CD8-positive, alpha-beta memory T cell (primary cell): ENCODE measurements around the gene PRR23A. TPM values are rescaled to one million over a fixed set of nuclear protein-coding genes. Genes with fewer than 3 reads are reported as not detected.

Experiments
- CTCF ChIA-PET: fragments of 350-600 bp; sonication (Branson Sonifier 250); formaldehyde crosslinking; loops from one replicate; lab custom pipeline; 2021; ENCODE audit warnings: antibody characterized with exemption; lab: Charles Lee
- POLR2A ChIA-PET: fragments of 350-600 bp; sonication (Branson Sonifier 250); formaldehyde crosslinking; loops from one replicate; lab custom pipeline; 2021; ENCODE audit warnings: antibody characterized with exemption; lab: Charles Lee
- DNase-seq, 5 donors: peaks; one replicate each; pipeline versions ENCODE4 v3.0.0 to v3.0.0-alpha.2; 2020 to 2022; ENCODE audit warnings: mixed read lengths in 1 of 5
- H3K27ac ChIP-seq: one replicate; pipeline ENCODE4 v1.7.0; 2013; ENCODE audit warnings: low read depth, mild to moderate bottlenecking, low read length, moderate library complexity
- H3K27me3 ChIP-seq: 2 replicates; pipeline ENCODE4 v1.7.0; 2013; ENCODE audit warnings: low read length, mild to moderate bottlenecking; ENCODE audit not compliant: insufficient read depth, poor library complexity, severe bottlenecking
- H3K36me3 ChIP-seq: 2 replicates; pipeline ENCODE4 v1.7.0; 2013; ENCODE audit warnings: mild to moderate bottlenecking, low read length, moderate library complexity; ENCODE audit not compliant: insufficient read depth
- H3K4me1 ChIP-seq: 2 replicates; pipeline ENCODE4 v1.7.0; 2013; ENCODE audit warnings: mild to moderate bottlenecking, low read length, moderate library complexity; ENCODE audit not compliant: insufficient read depth
- H3K4me3 ChIP-seq: 2 replicates; pipeline ENCODE4 v1.7.0; 2013; ENCODE audit warnings: mild to moderate bottlenecking, low read length
- H3K9me3 ChIP-seq: 2 replicates; pipeline ENCODE4 v1.7.0; 2013; ENCODE audit warnings: mild to moderate bottlenecking, low read length
- H3K27ac Mint-ChIP-seq, 8 donors: one replicate each; pipeline ENCODE4 v1.8.0; 2020 to 2021; ENCODE audit warnings: mixed read lengths in 8 of 8, mild to moderate bottlenecking in 6 of 8, inconsistent platforms in 3 of 8, moderate library complexity in 3 of 8
- H3K27me3 Mint-ChIP-seq, 2 donors: one replicate each; pipeline ENCODE4 v1.8.0; 2020 to 2021; ENCODE audit warnings: mixed read lengths in 2 of 2, mild to moderate bottlenecking in 1 of 2, moderate library complexity in 1 of 2
- H3K36me3 Mint-ChIP-seq, 3 donors: one replicate each; pipeline ENCODE4 v1.8.0; 2020 to 2021; ENCODE audit warnings: mixed read lengths in 3 of 3, inconsistent platforms in 1 of 3, mild to moderate bottlenecking in 1 of 3
- H3K4me1 Mint-ChIP-seq, 3 donors: one replicate each; pipeline ENCODE4 v1.8.0; 2020 to 2021; ENCODE audit warnings: mixed read lengths in 3 of 3, inconsistent platforms in 1 of 3, mild to moderate bottlenecking in 1 of 3
- H3K4me3 Mint-ChIP-seq, 7 donors: one replicate each; pipeline ENCODE4 v1.8.0; 2020 to 2021; ENCODE audit warnings: mixed read lengths in 7 of 7, mild to moderate bottlenecking in 6 of 7, moderate library complexity in 4 of 7, inconsistent platforms in 2 of 7
- H3K9me3 Mint-ChIP-seq, 5 donors: one replicate each; pipeline ENCODE4 v1.8.0; 2020 to 2022; ENCODE audit warnings: mixed read lengths in 5 of 5, mild to moderate bottlenecking in 3 of 5, moderate library complexity in 2 of 5, inconsistent platforms in 1 of 5
- polyA plus RNA-seq: library from polyadenylated mRNA; unstranded; fragments of 300-500 nt; fragmentation: Illumina TruSeq; gene quantifications from one replicate; pipeline ENCODE4 v1.2.3, GENCODE V29; 2021
- total RNA-seq, 2 experiments: library from RNA; stranded (reverse); gene quantifications; one replicate each; pipeline ENCODE4 v1.2.3, GENCODE V29; 2021

The PRR23A gene
- total and polyA plus RNA-seq, 3 experiments from 2014 or later, result not detected

DNA sequence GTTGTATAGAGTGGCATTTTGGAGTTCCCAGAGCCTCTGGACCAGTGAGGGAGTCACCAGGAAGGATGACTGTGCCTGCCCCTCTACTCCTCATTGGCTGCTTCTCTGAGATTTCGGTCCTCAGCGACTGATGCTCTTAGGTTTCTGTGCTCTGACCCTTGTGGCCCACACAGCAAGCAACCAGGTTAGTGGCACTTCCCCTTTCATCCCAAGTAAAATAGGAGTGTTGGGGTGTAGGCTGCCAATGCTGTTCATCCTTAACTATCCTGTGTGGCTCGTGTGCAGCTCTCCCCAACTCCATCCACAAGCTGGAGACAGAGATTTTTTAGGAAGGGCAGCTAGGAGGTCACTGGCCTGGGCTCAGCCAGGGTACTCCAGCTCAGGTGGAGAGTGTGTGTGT is 21.3 kb downstream of the PRR23A start:
- Histone ChIP-seq H3K27me3 (no peaks in the 10 kb centered on the region), H3K27ac (no peak overlapping the region), H3K36me3 (no peaks in the 10 kb centered on the region), H3K9me3 (no peaks in the 10 kb centered on the region), H3K4me3 (no peak overlapping the region), H3K4me1 (no peaks in the 10 kb centered on the region)
- Mint-ChIP-seq H3K36me3 (no peaks in the 10 kb centered on the region), H3K9me3 (no peaks in the 10 kb centered on the region), H3K27ac (no peak overlapping the region), H3K4me1 (no peaks in the 10 kb centered on the region), H3K27me3 (peaks cover 7 to 17% of the 10 kb centered on the region in 2 donors), H3K4me3 (no peak overlapping the region)
- POLR2A ChIA-PET, result no interaction called here
- DNase-seq, result no peak
- CTCF ChIA-PET, result no interaction called here

GRCh38 chr3:138976047-138976446 is 30.0 kb downstream of the PRR23A start:
- Mint-ChIP-seq H3K36me3 (no peaks in the 10 kb centered on the region), H3K27ac (no peak overlapping the region), H3K9me3 (no peaks in the 10 kb centered on the region), H3K27me3 (peaks cover 13 to 38% of the 10 kb centered on the region in 2 donors), H3K4me1 (no peaks in the 10 kb centered on the region), H3K4me3 (no peak overlapping the region)
- no peaks in the 10 kb centered on the region for H3K36me3 ChIP-seq
- no peaks in the 10 kb centered on the region for H3K27me3 ChIP-seq
- ChIA-PET CTCF (no interaction called here), POLR2A (no interaction called here)
- DNase-seq, result no peak
- H3K4me1 ChIP-seq, result no peaks in the 10 kb centered on the region
- H3K9me3 ChIP-seq, result no peaks in the 10 kb centered on the region
- H3K27ac ChIP-seq, result no peak overlapping the region
- no peak overlapping the region for H3K4me3 ChIP-seq

DNA sequence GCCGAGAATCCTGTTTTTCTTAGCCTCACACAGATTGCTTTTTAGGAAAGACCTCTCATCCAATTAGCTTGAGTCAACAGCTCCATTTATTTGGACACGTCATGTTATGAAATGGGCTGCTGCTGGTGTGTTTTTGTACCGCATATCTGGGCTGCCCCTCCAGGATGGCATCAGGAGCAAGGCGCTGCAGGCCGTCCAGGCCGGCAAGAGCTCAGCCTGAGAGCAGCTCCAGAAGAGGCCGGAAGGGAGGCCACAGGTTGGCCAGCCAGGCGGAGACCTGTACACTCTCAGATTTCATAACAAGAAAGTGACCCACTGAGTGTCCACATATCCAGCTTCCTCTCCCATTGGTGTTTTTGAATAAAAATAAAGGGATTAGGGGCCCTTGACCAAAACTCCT is 30.7 kb downstream of the PRR23A start:
- no peaks in the 10 kb centered on the region for H3K9me3 ChIP-seq
- H3K36me3 ChIP-seq, result no peaks in the 10 kb centered on the region
- CTCF ChIA-PET, result interaction anchor here (1.0 to 1.3 kb wide), 2 partner anchors 15 to 39 kb away, joined by 3 to 4 read pairs; no protein-coding TSS in a partner anchor

DNA sequence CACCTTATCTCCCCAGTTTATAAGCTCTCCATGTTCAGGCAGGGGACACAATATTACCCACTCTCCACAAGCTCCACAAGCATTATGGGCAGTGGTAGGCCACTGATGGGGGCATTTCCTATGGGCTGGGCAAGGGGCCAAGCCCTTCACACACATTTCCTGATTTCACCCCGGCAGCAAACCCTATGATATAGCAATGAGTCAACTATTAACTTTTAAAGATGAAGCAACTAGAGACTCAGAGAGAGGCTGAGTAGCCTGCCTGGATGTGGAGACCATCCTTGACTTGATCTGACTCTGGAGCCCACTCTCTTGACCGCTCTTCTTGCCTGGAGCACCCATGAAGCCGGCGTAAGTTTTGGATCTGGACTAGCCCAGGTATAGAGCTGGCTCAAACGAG is 31.6 kb downstream of the PRR23A start:
- Histone ChIP-seq H3K4me3 (no peak overlapping the region), H3K9me3 (no peaks in the 10 kb centered on the region), H3K4me1 (no peaks in the 10 kb centered on the region), H3K36me3 (no peaks in the 10 kb centered on the region), H3K27me3 (no peaks in the 10 kb centered on the region), H3K27ac (no peak overlapping the region)
- Mint-ChIP-seq H3K27ac (no peak overlapping the region), H3K36me3 (no peaks in the 10 kb centered on the region), H3K4me1 (no peaks in the 10 kb centered on the region), H3K9me3 (no peaks in the 10 kb centered on the region), H3K4me3 (no peak overlapping the region), H3K27me3 (peaks cover 12 to 44% of the 10 kb centered on the region in 2 donors)
- ChIA-PET CTCF (interaction anchor here (1.0 to 1.3 kb wide), 2 partner anchors 16 to 38 kb away, joined by 3 to 4 read pairs; no protein-coding TSS in a partner anchor), POLR2A (no interaction called here)
- DNase-seq, result no peak

More for the DNA sequence above, 30.7 kb downstream of the PRR23A start:
- POLR2A ChIA-PET, result no interaction called here
- H3K4me3 Mint-ChIP-seq, result no peak overlapping the region
- H3K9me3 Mint-ChIP-seq, result no peaks in the 10 kb centered on the region
- peaks cover 15 to 41% of the 10 kb centered on the region in 2 donors for H3K27me3 Mint-ChIP-seq
- DNase-seq, result no peak
- no peak overlapping the region for H3K27ac ChIP-seq
- no peak overlapping the region for H3K4me3 ChIP-seq
- H3K4me1 ChIP-seq, result no peaks in the 10 kb centered on the region
- H3K27ac Mint-ChIP-seq, result no peak overlapping the region
- no peaks in the 10 kb centered on the region for H3K4me1 Mint-ChIP-seq
- no peaks in the 10 kb centered on the region for H3K27me3 ChIP-seq
- H3K36me3 Mint-ChIP-seq, result no peaks in the 10 kb centered on the region

DNA sequence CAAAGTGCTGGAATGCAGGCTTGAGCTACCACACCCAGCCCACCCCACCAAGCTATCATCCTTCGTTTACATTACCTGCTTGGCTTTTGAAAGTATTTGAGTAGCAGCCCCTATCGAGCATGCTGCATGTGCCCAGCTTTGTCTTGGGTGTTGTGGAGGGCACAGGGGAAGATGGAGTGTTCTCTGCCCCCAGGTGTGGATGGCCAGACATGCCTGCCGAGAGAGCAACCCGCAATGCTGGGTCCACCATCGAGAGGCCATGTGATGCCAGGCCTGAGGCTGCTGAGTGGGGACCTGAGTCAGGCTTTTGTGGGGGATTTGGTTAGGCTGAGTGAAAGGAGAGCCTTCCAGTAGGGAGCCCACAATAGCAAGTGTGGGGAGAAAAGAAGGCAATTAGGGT is 33.1 kb downstream of the PRR23A start:
- peaks cover 14 to 49% of the 10 kb centered on the region in 2 donors for H3K27me3 Mint-ChIP-seq
- ChIA-PET POLR2A (no interaction called here), CTCF (no interaction called here)
- no peak overlapping the region for H3K27ac Mint-ChIP-seq
- no peaks in the 10 kb centered on the region for H3K4me1 Mint-ChIP-seq
- no peak overlapping the region for H3K4me3 Mint-ChIP-seq
- Histone ChIP-seq H3K4me3 (no peak overlapping the region), H3K27ac (no peak overlapping the region), H3K9me3 (no peaks in the 10 kb centered on the region), H3K27me3 (no peaks in the 10 kb centered on the region), H3K4me1 (no peaks in the 10 kb centered on the region), H3K36me3 (no peaks in the 10 kb centered on the region)
- H3K36me3 Mint-ChIP-seq, result no peaks in the 10 kb centered on the region
- H3K9me3 Mint-ChIP-seq, result no peaks in the 10 kb centered on the region
- no peak for DNase-seq

- H3K27ac Mint-ChIP-seq, result no peak overlapping the region
- H3K36me3 ChIP-seq, result no peaks in the 10 kb centered on the region
- H3K4me1 Mint-ChIP-seq, result no peaks in the 10 kb centered on the region
- H3K4me1 ChIP-seq, result no peaks in the 10 kb centered on the region
- H3K4me3 Mint-ChIP-seq, result no peak overlapping the region
- peaks cover 16 to 49% of the 10 kb centered on the region in 2 donors for H3K27me3 Mint-ChIP-seq
- no peaks in the 10 kb centered on the region for H3K36me3 Mint-ChIP-seq
- no peaks in the 10 kb centered on the region for H3K27me3 ChIP-seq
- no peak for DNase-seq
- ChIA-PET CTCF (no interaction called here), POLR2A (no interaction called here)
- peaks cover 0 to 4% (median 0%) of the 10 kb centered on the region in 5 donors for H3K9me3 Mint-ChIP-seq
- no peak overlapping the region for H3K27ac ChIP-seq
- H3K4me3 ChIP-seq, result no peak overlapping the region
- H3K9me3 ChIP-seq, result no peaks in the 10 kb centered on the region
These were observed 34.2 kb downstream of the PRR23A start for GRCh38 chr3:138971766-138972320.

DNA sequence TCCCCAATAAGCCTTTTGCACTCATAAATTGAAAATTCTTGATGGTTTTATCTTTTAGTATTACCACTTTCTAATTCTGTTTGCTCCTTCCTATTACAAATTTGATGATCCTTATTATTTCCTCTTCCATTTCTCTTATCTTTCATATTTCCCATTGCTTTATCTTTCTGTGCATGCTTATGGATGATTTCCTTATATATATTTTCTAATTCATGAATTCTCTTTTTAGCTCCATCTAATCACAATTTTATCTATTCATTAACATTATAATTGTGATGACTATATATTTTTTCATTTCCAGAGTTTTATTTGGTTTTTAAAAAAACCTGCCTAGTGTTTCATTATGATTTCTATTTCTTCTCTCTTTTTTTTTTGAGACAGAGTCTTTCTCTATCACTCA is 41.1 kb downstream of the PRR23A start:
- no peak overlapping the region for H3K27ac Mint-ChIP-seq
- Histone ChIP-seq H3K4me1 (peaks cover 6% of the 10 kb centered on the region), H3K36me3 (no peaks in the 10 kb centered on the region), H3K27ac (no peak overlapping the region), H3K4me3 (no peak overlapping the region), H3K9me3 (no peaks in the 10 kb centered on the region), H3K27me3 (peaks cover 23% of the 10 kb centered on the region)
- CTCF ChIA-PET, result no interaction called here
- no peak for DNase-seq
- H3K9me3 Mint-ChIP-seq, result peaks cover 7 to 32% (median 25%) of the 10 kb centered on the region in 5 donors
- H3K36me3 Mint-ChIP-seq, result peaks cover 0 to 10% (median 1%) of the 10 kb centered on the region in 3 donors
- H3K4me3 Mint-ChIP-seq, result no peak overlapping the region
- H3K27me3 Mint-ChIP-seq, result peaks cover 48 to 68% of the 10 kb centered on the region in 2 donors
- POLR2A ChIA-PET, result no interaction called here
- peaks cover 12 to 16% (median 16%) of the 10 kb centered on the region in 3 donors for H3K4me1 Mint-ChIP-seq

GRCh38 chr3:138964264-138964663 is 41.8 kb downstream of the PRR23A start:
- DNase-seq, result no peak
- H3K27ac Mint-ChIP-seq, result no peak overlapping the region
- H3K9me3 Mint-ChIP-seq, result peaks cover 7 to 32% (median 25%) of the 10 kb centered on the region in 5 donors
- H3K4me1 Mint-ChIP-seq, result peaks cover 12 to 16% (median 16%) of the 10 kb centered on the region in 3 donors
- Histone ChIP-seq H3K27me3 (peaks cover 23% of the 10 kb centered on the region), H3K4me1 (peaks cover 6% of the 10 kb centered on the region), H3K9me3 (no peaks in the 10 kb centered on the region), H3K4me3 (no peak overlapping the region), H3K27ac (no peak overlapping the region), H3K36me3 (no peaks in the 10 kb centered on the region)
- ChIA-PET CTCF (no interaction called here), POLR2A (no interaction called here)
- H3K36me3 Mint-ChIP-seq, result peaks cover 0 to 10% (median 1%) of the 10 kb centered on the region in 3 donors
- no peak overlapping the region for H3K4me3 Mint-ChIP-seq
- H3K27me3 Mint-ChIP-seq, result peaks cover 51 to 69% of the 10 kb centered on the region in 2 donors
